HepG2 (cell line): ENCODE data around the gene EPSTI1. TPM values are rescaled to one million over a fixed set of nuclear protein-coding genes. Genes with fewer than 3 reads are reported as not detected.

Experiments
- ATAC-seq: fragments of 200-7000 bp; cut with Tn5 transposase; 3 replicates; pipeline ENCODE4 v1.9.1; 2020; ENCODE audit warnings: mild to moderate bottlenecking, moderate library complexity
- BruUV-seq: library from RNA; stranded (reverse); fragments of 400-500 nt; replicated peaks from 2 replicates; lab custom pipeline; 2021; lab: Mats Ljungman, UMichigan
- CTCF ChIA-PET: fragments of 300-600 bp; formaldehyde crosslinking; extraction: SDS; loops from one replicate; lab custom pipeline; 2021; ENCODE audit warnings: low total read pairs, inconsistent platforms, low intra/inter-chr PET ratio; lab: Yijun Ruan, JAX
- POLR2A ChIA-PET: fragments of 350-600 bp; sonication (Branson Sonifier 250); formaldehyde crosslinking; loops from one replicate; lab custom pipeline; 2020; ENCODE audit warnings: antibody characterized with exemption, inconsistent platforms; lab: Yijun Ruan, JAX
- DNase-seq: peaks from one replicate; pipeline ENCODE4 v3.0.0-alpha.2; 2015; ENCODE audit warnings: low spot score
- FAIRE-seq: peaks from 3 replicates; lab custom pipeline; 2011; peaks lifted over from hg19 to GRCh38; lab: Jason Lieb, UNC
- H2AFZ ChIP-seq: one replicate; pipeline ENCODE4 v1.6.1; 2011; ENCODE audit warnings: low read length, inconsistent platforms
- H3K27ac ChIP-seq: fragments of 300-600 bp; 3 replicates; pipeline ENCODE4 v1.8.0; 2011; ENCODE audit warnings: mixed run types, mild to moderate bottlenecking, mixed read lengths, low read length, inconsistent platforms; ENCODE audit not compliant: insufficient read depth; ENCODE audit errors: extremely low read length
- H3K27me3 ChIP-seq, 2 experiments: fragments of 200-600 bp in 1 of 2; 2 replicates in 1 of 2; 3 replicates in 1 of 2; pipeline versions ENCODE4 v1.6.0 to v1.8.0; 2011; ENCODE audit warnings: low read length in 2 of 2, mild to moderate bottlenecking in 2 of 2, moderate library complexity in 2 of 2, inconsistent platforms in 1 of 2; ENCODE audit not compliant: insufficient read depth in 2 of 2, control insufficient read depth in 1 of 2
- H3K36me3 ChIP-seq, 2 experiments: fragments of 200-600 bp in 1 of 2; replicated peaks in 1 of 2; 2 replicates in 1 of 2; 3 replicates in 1 of 2; pipeline versions ENCODE4 v1.5.1 to v1.8.0; 2011; ENCODE audit warnings: low read length in 2 of 2, inconsistent platforms in 1 of 2; ENCODE audit not compliant: insufficient read depth in 2 of 2, control insufficient read depth in 1 of 2
- H3K4me1 ChIP-seq: 2 replicates; pipeline ENCODE4 v1.5.1; 2012; ENCODE audit warnings: low read length, inconsistent platforms; ENCODE audit not compliant: insufficient read depth
- H3K4me2 ChIP-seq: 2 replicates; pipeline ENCODE4 v1.6.0; 2011; ENCODE audit warnings: low read depth, low read length, inconsistent platforms
- H3K4me3 ChIP-seq, 3 experiments: fragments of 200-600 bp in 1 of 3; sonication (generic), shearing (Covaris generic) in 1 of 3; replicated peaks in 1 of 3; 2 replicates each; pipeline ENCODE4 v1.5.1; 2011 to 2016; ENCODE audit warnings: low read length in 3 of 3, inconsistent platforms in 2 of 3, low read depth in 2 of 3, mild to moderate bottlenecking in 2 of 3, control low read depth in 1 of 3, mixed read lengths in 1 of 3; ENCODE audit not compliant: insufficient read depth in 1 of 3
- H3K79me2 ChIP-seq: one replicate; pipeline ENCODE4 v1.6.1; 2011; ENCODE audit warnings: low read length, inconsistent platforms; ENCODE audit not compliant: insufficient read depth
- H3K9ac ChIP-seq: 2 replicates; pipeline ENCODE4 v1.6.0; 2011; ENCODE audit warnings: mild to moderate bottlenecking, low read depth, low read length, inconsistent platforms; ENCODE audit not compliant: insufficient read depth
- H3K9me3 ChIP-seq: 2 replicates; pipeline ENCODE4 v1.5.1; 2012; ENCODE audit warnings: mild to moderate bottlenecking, low read length
- H4K20me1 ChIP-seq: 2 replicates; pipeline ENCODE4 v1.6.0; 2011; ENCODE audit warnings: inconsistent platforms, mild to moderate bottlenecking, low read length, moderate library complexity; ENCODE audit not compliant: insufficient read depth
- CSRNP2 ChIP-seq: sonication (generic); formaldehyde crosslinking; conservative IDR thresholded peaks from 2 replicates; pipeline ENCODE4 v1.8.0; 2022; ENCODE audit warnings: low read depth, missing genetic modification reagents
- GZF1 ChIP-seq: sonication (generic); formaldehyde crosslinking; IDR thresholded peaks from 2 replicates; pipeline ENCODE4 v1.5.1; 2020; ENCODE audit warnings: mild to moderate bottlenecking, missing genetic modification reagents
- ZNF264 ChIP-seq: sonication (generic); formaldehyde crosslinking; IDR thresholded peaks from 2 replicates; pipeline ENCODE4 v1.4.0; 2020; ENCODE audit warnings: missing genetic modification reagents
- ZNF318 ChIP-seq: sonication (generic); formaldehyde crosslinking; IDR thresholded peaks from 2 replicates; pipeline ENCODE4 v1.4.0; 2020; ENCODE audit warnings: mild to moderate bottlenecking, missing genetic modification reagents
- ZNF574 ChIP-seq: sonication (generic); formaldehyde crosslinking; IDR thresholded peaks from 2 replicates; pipeline ENCODE4 v1.4.0; 2020; ENCODE audit warnings: missing genetic modification reagents
- ZSCAN22 ChIP-seq: sonication (generic); formaldehyde crosslinking; IDR thresholded peaks from 2 replicates; pipeline ENCODE4 v1.4.0; 2020; ENCODE audit warnings: mild to moderate bottlenecking, missing genetic modification reagents
- WGBS: methylation state at CpG from one replicate; pipeline ENCODE4 v1.1.6; 2017; ENCODE audit warnings: low lambda C conversion rate; 5-methylcytosine and 5-hydroxymethylcytosine counted together
- in situ Hi-C: cut with HindIII; loops from 2 replicates; pipeline ENCODE4 v1.10.0; 2017; ENCODE audit warnings: low pct_unique_long_range_greater_than_20kb; ENCODE audit not compliant: extremely low pct_ligation_motif_present
- intact Hi-C: fragments of 100-400 bp; cut with micrococcal nuclease; formaldehyde crosslinking; loops from one replicate; pipeline ENCODE4 v1.10.0; 2022; ENCODE audit not compliant: unreplicated experiment
- polyA plus RNA-seq, 8 experiments: library from polyadenylated mRNA; depleted of rRNA in 3 of 8; stranded (reverse) in 7 of 8; unstranded in 1 of 8; fragments of >200 nt; fragmentation: Illumina TruSeq in 4 of 8; extraction: Trizol in 4 of 8; gene quantifications; 2 replicates each; pipeline versions ENCODE4 v1.2.1 to v1.2.3, GENCODE V29; 2011 to 2016; ENCODE audit warnings: low read depth in 4 of 8, missing spikeins in 1 of 8, mixed read lengths in 1 of 8; ENCODE audit not compliant: insufficient read depth in 1 of 8
- total RNA-seq, 5 experiments: library from RNA; depleted of rRNA; stranded (reverse); fragments of >200 nt; fragmentation: Illumina TruSeq; extraction: Trizol; gene quantifications; 2 replicates each; pipeline ENCODE4 v1.2.3, GENCODE V29; 2016; ENCODE audit warnings: low read depth in 1 of 5
- TF ChIP-seq, protein P1 (sequence below): IDR thresholded peaks from 2 replicates; pipeline ENCODE4 v1.6.1; 2018; ENCODE audit warnings: missing genetic modification reagents

The EPSTI1 gene
- total and polyA plus RNA-seq, 2 of the 13 experiments (the other 11 are each of a cell fraction or from before 2014, with no cell fraction given): 0.03 TPM; not detected in 1

GRCh38 chr13:42950181-42950580 is 41.9 kb downstream of the EPSTI1 start (continued):
- no peak for TF ChIP-seq ZNF318

GRCh38 chr13:42947925-42948324 is 44.1 kb downstream of the EPSTI1 start:
- 53% methylated on average over 9 of the region's 11 CpGs for WGBS
- ATAC-seq: no peak
- no peak for FAIRE-seq
- ChIA-PET CTCF (no interaction called here), POLR2A (no interaction called here)
- H2AFZ ChIP-seq: no peak overlapping the region
- H3K79me2 ChIP-seq: no peaks in the 10 kb centered on the region
- H3K36me3 ChIP-seq: no peaks in the 10 kb centered on the region
- no peak overlapping the region for H3K27ac ChIP-seq
- H3K9me3 ChIP-seq: no peaks in the 10 kb centered on the region
- H3K27me3 ChIP-seq: no peaks in the 10 kb centered on the region
- no peaks in the 10 kb centered on the region for H3K4me1 ChIP-seq
- intact Hi-C loops: no loop called here
- H3K9ac ChIP-seq: no peak overlapping the region
- TF ChIP-seq, protein P1, sequence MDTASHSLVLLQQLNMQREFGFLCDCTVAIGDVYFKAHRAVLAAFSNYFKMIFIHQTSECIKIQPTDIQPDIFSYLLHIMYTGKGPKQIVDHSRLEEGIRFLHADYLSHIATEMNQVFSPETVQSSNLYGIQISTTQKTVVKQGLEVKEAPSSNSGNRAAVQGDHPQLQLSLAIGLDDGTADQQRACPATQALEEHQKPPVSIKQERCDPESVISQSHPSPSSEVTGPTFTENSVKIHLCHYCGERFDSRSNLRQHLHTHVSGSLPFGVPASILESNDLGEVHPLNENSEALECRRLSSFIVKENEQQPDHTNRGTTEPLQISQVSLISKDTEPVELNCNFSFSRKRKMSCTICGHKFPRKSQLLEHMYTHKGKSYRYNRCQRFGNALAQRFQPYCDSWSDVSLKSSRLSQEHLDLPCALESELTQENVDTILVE (CRISPR knock-in tag): no peak
- TF ChIP-seq CSRNP2 (CRISPR knock-in tag): no peak
- no peak for TF ChIP-seq ZNF574 (CRISPR knock-in tag)
- no peak for TF ChIP-seq GZF1 (CRISPR knock-in tag)
- TF ChIP-seq ZNF264 (CRISPR knock-in tag): no peak
- TF ChIP-seq ZSCAN22 (CRISPR knock-in tag): no peak
- no peak overlapping the region for H3K4me3 ChIP-seq
- in situ Hi-C loops: no loop called here
- no TSS peak for BruUV-seq
- no peaks in the 10 kb centered on the region for H4K20me1 ChIP-seq
- DNase-seq: no peak
- no peak overlapping the region for H3K4me2 ChIP-seq
